ENCODE measurements around the gene CACNA1G. TPM values are rescaled to one million over a fixed set of nuclear protein-coding genes. Genes with fewer than 3 reads are reported as not detected.

The CACNA1G gene
- total and polyA plus RNA-seq, 2 donors (not counting 3 experiments of a cell fraction or from before 2014, with no cell fraction given): not detected

GRCh38 chr17:50544516-50544915 lies 16.0 kb upstream of the CACNA1G start:
- Histone ChIP-seq H3K4me3 (replicated peaks in 1 of 3; ENCODE audit: insufficient read depth in 1 of 3, low read depth in 1 of 3, low read length in 3 of 3) (no peak overlapping the region), H3K27ac (ENCODE audit: insufficient read depth, low read depth, low read length) (no peak overlapping the region), H2AFZ (ENCODE audit: low read depth, low read length) (no peak overlapping the region), H3K9me3 (replicated peaks; ENCODE audit: control insufficient read depth, insufficient read depth, low read length) (no peaks in the 10 kb centered on the region), H3K27me3 (ENCODE audit: control insufficient read depth in 2 of 2, insufficient read depth in 2 of 2, low read length in 2 of 2) (no peaks in the 10 kb centered on the region), H4K20me1 (replicated peaks; ENCODE audit: control insufficient read depth, extremely low read depth, insufficient read depth, low read length) (no peaks in the 10 kb centered on the region), H3K4me1 (ENCODE audit: control insufficient read depth, extremely low read depth, insufficient read depth, low read length) (peaks cover 17% of the 10 kb centered on the region), H3K4me2 (ENCODE audit: insufficient read depth, low read length) (no peak overlapping the region), H3K36me3 (ENCODE audit: control insufficient read depth in 2 of 2, extremely low read depth in 1 of 2, insufficient read depth in 2 of 2, low read length in 2 of 2) (no peaks in the 10 kb centered on the region), H3K79me2 (ENCODE audit: control insufficient read depth, insufficient read depth, low read length) (no peaks in the 10 kb centered on the region), H3K9ac (replicated peaks; ENCODE audit: extremely low read depth, insufficient read depth, low read length) (no peak overlapping the region), H3K9me1 (replicated peaks; ENCODE audit: control insufficient read depth, extremely low read depth, insufficient read depth, low read length) (no peaks in the 10 kb centered on the region)
- ChIA-PET POLR2A (no interaction called here), CTCF (interaction anchor here (1.0 to 1.3 kb wide), 2 partner anchors 86 to 150 kb away, joined by 3 to 5 read pairs; no protein-coding TSS in a partner anchor)
- FAIRE-seq (no peak), DNase-seq (ENCODE audit: low read depth, low spot score) (no peak)
- intact Hi-C loops (cut with micrococcal nuclease) (loop anchor here (10.0 kb wide), 1 partner anchor 610 kb away; the partner anchor contains the start of gene NME1), dilution Hi-C loops (cut with MboI; ENCODE audit: extremely low pct_ligation_motif_present, low sequenced_read_pairs) (no loop called here)
- TF ChIP-seq MYC (IDR thresholded peaks at IDR 0.05; ENCODE audit: low read depth, low read length) (no peak), POLR2A (IDR thresholded peaks at IDR 0.05; ENCODE audit: low read depth, low read length) (no peak), MAX (IDR thresholded peaks at IDR 0.05; ENCODE audit: insufficient read depth, insufficient read length) (no peak), FOS (IDR thresholded peaks at IDR 0.05; ENCODE audit: borderline replicate concordance, insufficient read depth, low read length) (no peak)
- no TSS peak for BruUV-seq (replicated peaks)

- intact Hi-C loops (cut with micrococcal nuclease): loop anchor here (5.0 to 10.0 kb wide), 2 partner anchors 412 to 609 kb away; partner anchors contain the start of gene NME1
- ChIA-PET POLR2A (no interaction called here), CTCF (interaction anchor here (0.8 to 8.4 kb wide), 3 partner anchors 54 to 297 kb away, joined by 3 to 398 read pairs (median 3); no protein-coding TSS in a partner anchor)
- H3K4me2 ChIP-seq (ENCODE audit: insufficient read depth, low read length): no peak overlapping the region
- TF ChIP-seq FOS (IDR thresholded peaks at IDR 0.05; ENCODE audit: borderline replicate concordance, insufficient read depth, low read length) (no peak), MYC (IDR thresholded peaks at IDR 0.05; ENCODE audit: low read depth, low read length) (no peak), MAX (IDR thresholded peaks at IDR 0.05; ENCODE audit: insufficient read depth, insufficient read length) (no peak), CTCF (IDR thresholded peaks at IDR 0.05; ENCODE audit: extremely low read depth in 1 of 2, insufficient read depth in 1 of 2, low read depth in 1 of 2, low read length in 2 of 2) (no peak), GATA2 (IDR thresholded peaks at IDR 0.05; ENCODE audit: insufficient read depth, insufficient read length, low read depth, low read length) (no peak), EZH2 (IDR thresholded peaks at IDR 0.05; ENCODE audit: borderline replicate concordance, low read depth, low read length, severe bottlenecking) (no peak), POLR2A (IDR thresholded peaks at IDR 0.05; ENCODE audit: low read depth, low read length) (no peak), JUN (IDR thresholded peaks at IDR 0.05; ENCODE audit: borderline replicate concordance, insufficient read depth, insufficient read length, low read depth) (no peak), POLR2AphosphoS5 (IDR thresholded peaks at IDR 0.05; ENCODE audit: insufficient read depth, low read depth, low read length) (no peak)
- no peak overlapping the region for H3K9ac ChIP-seq (replicated peaks; ENCODE audit: extremely low read depth, insufficient read depth, low read length)
- peaks cover 17% of the 10 kb centered on the region for H3K4me1 ChIP-seq (ENCODE audit: control insufficient read depth, extremely low read depth, insufficient read depth, low read length)
- no TSS peak for BruUV-seq (replicated peaks)
- H2AFZ ChIP-seq (ENCODE audit: low read depth, low read length): no peak overlapping the region
- H4K20me1 ChIP-seq (replicated peaks; ENCODE audit: control insufficient read depth, extremely low read depth, insufficient read depth, low read length): no peaks in the 10 kb centered on the region
- dilution Hi-C loops (cut with MboI; ENCODE audit: extremely low pct_ligation_motif_present, low sequenced_read_pairs): no loop called here
- FAIRE-seq (no peak), DNase-seq (ENCODE audit: low read depth, low spot score) (no peak)
- no peaks in the 10 kb centered on the region for H3K9me1 ChIP-seq (replicated peaks; ENCODE audit: control insufficient read depth, extremely low read depth, insufficient read depth, low read length)
- no peaks in the 10 kb centered on the region for H3K9me3 ChIP-seq (replicated peaks; ENCODE audit: control insufficient read depth, insufficient read depth, low read length)
- H3K4me3 ChIP-seq (replicated peaks in 1 of 3; ENCODE audit: insufficient read depth in 1 of 3, low read depth in 1 of 3, low read length in 3 of 3): no peak overlapping the region
- no peaks in the 10 kb centered on the region for H3K79me2 ChIP-seq (ENCODE audit: control insufficient read depth, insufficient read depth, low read length)
- no peaks in the 10 kb centered on the region for H3K27me3 ChIP-seq (ENCODE audit: control insufficient read depth in 2 of 2, insufficient read depth in 2 of 2, low read length in 2 of 2)
- peaks cover 0 to 2% of the 10 kb centered on the region in 2 experiments for H3K36me3 ChIP-seq (ENCODE audit: control insufficient read depth in 2 of 2, extremely low read depth in 1 of 2, insufficient read depth in 2 of 2, low read length in 2 of 2)
- H3K27ac ChIP-seq (ENCODE audit: insufficient read depth, low read depth, low read length): no peak overlapping the region
These were observed 15.2 kb upstream of the CACNA1G start for GRCh38 chr17:50545311-50545710.

All from endothelial cell of umbilical vein (primary cell).